ENCODE results near the gene OTUD4. TPM values are rescaled to one million over a fixed set of nuclear protein-coding genes. Genes with fewer than 3 reads are reported as not detected.

The OTUD4 gene
- total RNA-seq, 1 experiment from 2014 or later: 13.6 TPM

DNA sequence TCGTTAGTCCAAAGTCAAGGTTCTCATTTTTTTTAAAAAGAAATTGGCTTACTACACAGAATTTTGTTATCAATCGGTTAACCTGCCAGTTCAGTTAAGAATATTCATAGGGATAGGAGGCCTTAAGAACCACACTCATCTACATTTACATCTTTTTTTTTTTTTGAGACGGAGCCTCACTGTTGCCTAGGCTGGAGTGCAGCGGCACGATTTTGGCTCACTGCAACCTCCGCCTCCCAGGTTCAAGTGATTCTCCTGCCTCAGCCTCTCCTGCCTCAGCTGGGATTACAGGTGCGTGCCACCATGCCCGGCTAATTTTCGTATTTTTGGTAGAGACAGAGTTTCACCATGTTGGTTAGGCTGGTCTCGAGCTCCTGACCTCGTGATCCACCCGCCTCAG lies 48.5 kb downstream of the OTUD4 start:
- Histone ChIP-seq H3K9me3 (ENCODE audit: low read length) (no peaks in the 10 kb centered on the region), H4K20me1 (ENCODE audit: low read length) (no peaks in the 10 kb centered on the region; the same call in 1 of the 2 replicates), H3K36me3 (ENCODE audit: low read depth, low read length) (peaks cover 38% of the 10 kb centered on the region), H3K4me1 (ENCODE audit: insufficient read depth, low read length) (no peaks in the 10 kb centered on the region), H3K9me2 (replicated peaks; ENCODE audit: low read length) (no peaks in the 10 kb centered on the region), H3K27ac (ENCODE audit: low read length) (no peak overlapping the region), H2AFZ (ENCODE audit: low read length) (no peak overlapping the region), H3K79me2 (ENCODE audit: low read length) (no peaks in the 10 kb centered on the region), H3K4me3 (ENCODE audit: low read length) (no peak overlapping the region), H3K4me2 (ENCODE audit: low read length) (no peak overlapping the region), H3K27me3 (ENCODE audit: low read length) (no peaks in the 10 kb centered on the region), H3K9ac (ENCODE audit: low read length) (no peak overlapping the region), H3F3A (ENCODE audit: low read length, unreplicated experiment) (peaks cover 5% of the 10 kb centered on the region)
- ChIA-PET POLR2A (ENCODE audit: unreplicated experiment) (no interaction called here), CTCF (no interaction called here)
- no peak for TF ChIP-seq EZH2phosphoT487 (IDR thresholded peaks at IDR 0.05; ENCODE audit: borderline replicate concordance, low read length)
- TF ChIP-seq, protein P1, sequence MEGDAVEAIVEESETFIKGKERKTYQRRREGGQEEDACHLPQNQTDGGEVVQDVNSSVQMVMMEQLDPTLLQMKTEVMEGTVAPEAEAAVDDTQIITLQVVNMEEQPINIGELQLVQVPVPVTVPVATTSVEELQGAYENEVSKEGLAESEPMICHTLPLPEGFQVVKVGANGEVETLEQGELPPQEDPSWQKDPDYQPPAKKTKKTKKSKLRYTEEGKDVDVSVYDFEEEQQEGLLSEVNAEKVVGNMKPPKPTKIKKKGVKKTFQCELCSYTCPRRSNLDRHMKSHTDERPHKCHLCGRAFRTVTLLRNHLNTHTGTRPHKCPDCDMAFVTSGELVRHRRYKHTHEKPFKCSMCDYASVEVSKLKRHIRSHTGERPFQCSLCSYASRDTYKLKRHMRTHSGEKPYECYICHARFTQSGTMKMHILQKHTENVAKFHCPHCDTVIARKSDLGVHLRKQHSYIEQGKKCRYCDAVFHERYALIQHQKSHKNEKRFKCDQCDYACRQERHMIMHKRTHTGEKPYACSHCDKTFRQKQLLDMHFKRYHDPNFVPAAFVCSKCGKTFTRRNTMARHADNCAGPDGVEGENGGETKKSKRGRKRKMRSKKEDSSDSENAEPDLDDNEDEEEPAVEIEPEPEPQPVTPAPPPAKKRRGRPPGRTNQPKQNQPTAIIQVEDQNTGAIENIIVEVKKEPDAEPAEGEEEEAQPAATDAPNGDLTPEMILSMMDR (conservative IDR thresholded peaks at IDR 0.05; ENCODE audit: low read depth, low read length): no peak
- no peak for TF ChIP-seq EZH2 (IDR thresholded peaks at IDR 0.05; ENCODE audit: low read length, unreplicated experiment)
- no peak for DNase-seq
- intact Hi-C loops (cut with micrococcal nuclease): no loop called here
- ATAC-seq: no peak
- BruUV-seq (replicated peaks): no TSS peak

DNA sequence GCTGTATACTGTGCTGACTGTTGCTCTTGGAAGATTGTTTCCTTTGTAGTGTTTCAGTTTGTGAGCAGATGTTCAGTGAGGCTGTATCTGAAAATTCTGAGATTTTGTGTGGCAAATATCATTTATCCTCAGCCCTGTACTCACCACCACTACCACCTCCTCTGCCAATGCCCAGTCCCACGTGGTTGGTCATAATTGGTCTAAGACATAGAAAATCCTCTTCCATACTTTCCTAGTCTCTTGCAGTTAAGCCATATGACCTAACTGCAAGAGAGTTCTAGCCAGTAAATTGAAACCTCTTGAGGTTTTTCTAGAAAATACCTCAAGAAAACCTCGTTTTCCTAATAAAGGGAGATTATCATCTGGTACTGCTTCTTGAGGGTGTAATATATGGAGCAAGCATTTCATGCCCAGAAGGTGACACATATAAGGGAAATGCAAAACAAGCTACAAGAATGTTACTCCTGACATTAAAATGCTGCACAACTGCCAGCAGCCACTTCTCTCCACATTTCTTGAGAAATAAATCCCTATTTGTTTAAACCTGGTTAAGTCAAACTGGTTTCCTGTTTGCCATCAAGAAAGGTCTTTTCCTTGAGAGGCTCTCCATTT lies 49.5 kb downstream of the OTUD4 start:
- ATAC-seq (peak; percentile 29), DNase-seq (peak; percentile 23)
- intact Hi-C loops (cut with micrococcal nuclease): no loop called here
- peaks cover 5% of the 10 kb centered on the region for H3F3A ChIP-seq (ENCODE audit: low read length, unreplicated experiment)
- H3K27me3 ChIP-seq (ENCODE audit: low read length): no peaks in the 10 kb centered on the region
- H3K4me1 ChIP-seq (ENCODE audit: insufficient read depth, low read length): no peaks in the 10 kb centered on the region
- H3K36me3 ChIP-seq (ENCODE audit: low read depth, low read length): peaks cover 46% of the 10 kb centered on the region
- H4K20me1 ChIP-seq (ENCODE audit: low read length): no peaks in the 10 kb centered on the region; the same call in 1 of the 2 replicates
- BruUV-seq (replicated peaks): no TSS peak
- H3K4me2 ChIP-seq (ENCODE audit: low read length): no peak overlapping the region
- H3K79me2 ChIP-seq (ENCODE audit: low read length): no peaks in the 10 kb centered on the region
- H3K4me3 ChIP-seq (ENCODE audit: low read length): no peak overlapping the region
- H3K9me3 ChIP-seq (ENCODE audit: low read length): no peaks in the 10 kb centered on the region
- H3K9ac ChIP-seq (ENCODE audit: low read length): no peak overlapping the region
- H3K27ac ChIP-seq (ENCODE audit: low read length): no peak overlapping the region
- H3K9me2 ChIP-seq (replicated peaks; ENCODE audit: low read length): no peaks in the 10 kb centered on the region
- ChIA-PET CTCF (no interaction called here), POLR2A (ENCODE audit: unreplicated experiment) (interaction anchor here (0.6 kb wide), 2 partner anchors 10 to 1833 kb away, joined by 3 to 8 read pairs; no protein-coding TSS in a partner anchor)
- no peak overlapping the region for H2AFZ ChIP-seq (ENCODE audit: low read length)
- no peak for TF ChIP-seq EZH2phosphoT487 (IDR thresholded peaks at IDR 0.05; ENCODE audit: borderline replicate concordance, low read length)
- TF ChIP-seq, protein P1 (conservative IDR thresholded peaks at IDR 0.05; ENCODE audit: low read depth, low read length): no peak
- TF ChIP-seq EZH2 (IDR thresholded peaks at IDR 0.05; ENCODE audit: low read length, unreplicated experiment): no peak

DNA sequence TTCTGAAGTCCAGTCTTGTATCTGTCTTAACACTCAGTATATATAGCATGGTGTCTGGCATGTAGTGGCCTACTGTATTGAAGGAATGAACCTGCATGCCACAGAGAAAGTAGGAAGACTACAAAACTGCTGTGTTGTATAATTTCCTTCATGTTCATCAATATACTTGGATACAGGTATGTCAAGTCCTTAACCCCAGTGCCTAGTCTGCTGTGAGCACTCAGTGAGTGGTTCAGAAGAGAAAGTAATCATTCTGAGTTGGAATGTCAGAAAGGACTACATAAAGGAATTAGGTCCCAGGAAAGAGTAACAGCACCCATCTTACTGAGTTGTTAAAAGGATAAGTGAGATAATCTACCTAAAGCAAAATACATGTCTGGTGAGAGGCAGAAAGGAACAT lies 50.3 kb downstream of the OTUD4 start:
- POLR2A ChIA-PET (ENCODE audit: unreplicated experiment): interaction anchor here (0.6 kb wide), 1 partner anchor 9 kb away, joined by 3 read pairs; no protein-coding TSS in a partner anchor
- H3K4me2 ChIP-seq (ENCODE audit: low read length): no peak overlapping the region
- H2AFZ ChIP-seq (ENCODE audit: low read length): no peak overlapping the region
- H3K27ac ChIP-seq (ENCODE audit: low read length): no peak overlapping the region
- H3F3A ChIP-seq (ENCODE audit: low read length, unreplicated experiment): peaks cover 5% of the 10 kb centered on the region
- ATAC-seq (no peak), DNase-seq (no peak)
- H3K79me2 ChIP-seq (ENCODE audit: low read length): no peaks in the 10 kb centered on the region
- no peak overlapping the region for H3K4me3 ChIP-seq (ENCODE audit: low read length)
- TF ChIP-seq EZH2phosphoT487 (IDR thresholded peaks at IDR 0.05; ENCODE audit: borderline replicate concordance, low read length) (no peak), EZH2 (IDR thresholded peaks at IDR 0.05; ENCODE audit: low read length, unreplicated experiment) (no peak)
- TF ChIP-seq, protein P1 (conservative IDR thresholded peaks at IDR 0.05; ENCODE audit: low read depth, low read length): no peak
- H3K36me3 ChIP-seq (ENCODE audit: low read depth, low read length): peaks cover 48% of the 10 kb centered on the region
- intact Hi-C loops (cut with micrococcal nuclease): no loop called here
- no peaks in the 10 kb centered on the region for H3K9me3 ChIP-seq (ENCODE audit: low read length)
- no peaks in the 10 kb centered on the region; the same call in 1 of the 2 replicates for H4K20me1 ChIP-seq (ENCODE audit: low read length)
- no TSS peak for BruUV-seq (replicated peaks)
- CTCF ChIA-PET: no interaction called here
- no peak overlapping the region for H3K9ac ChIP-seq (ENCODE audit: low read length)
- no peaks in the 10 kb centered on the region for H3K4me1 ChIP-seq (ENCODE audit: insufficient read depth, low read length)
- no peaks in the 10 kb centered on the region for H3K27me3 ChIP-seq (ENCODE audit: low read length)
- H3K9me2 ChIP-seq (replicated peaks; ENCODE audit: low read length): no peaks in the 10 kb centered on the region
